D721Med (cell line): ENCODE data around the gene UBAP1.

ENCODE experiments used
- DNase-seq: peaks from one replicate; pipeline ENCODE4 v3.0.0; 2011; ENCODE audit warnings: low spot score; ENCODE audit not compliant: insufficient read length
- FAIRE-seq: peaks from 2 replicates; lab custom pipeline; 2011; peaks lifted over from hg19 to GRCh38; lab: Jason Lieb, UNC
- TF ChIP-seq, protein P1 (sequence below): IDR thresholded peaks from 2 replicates; pipeline ENCODE4 v1.5.1; 2012; ENCODE audit warnings: mild to moderate bottlenecking, control low read depth; ENCODE audit not compliant: insufficient read depth; ENCODE audit errors: missing control alignments

Gene UBAP1

DNA sequence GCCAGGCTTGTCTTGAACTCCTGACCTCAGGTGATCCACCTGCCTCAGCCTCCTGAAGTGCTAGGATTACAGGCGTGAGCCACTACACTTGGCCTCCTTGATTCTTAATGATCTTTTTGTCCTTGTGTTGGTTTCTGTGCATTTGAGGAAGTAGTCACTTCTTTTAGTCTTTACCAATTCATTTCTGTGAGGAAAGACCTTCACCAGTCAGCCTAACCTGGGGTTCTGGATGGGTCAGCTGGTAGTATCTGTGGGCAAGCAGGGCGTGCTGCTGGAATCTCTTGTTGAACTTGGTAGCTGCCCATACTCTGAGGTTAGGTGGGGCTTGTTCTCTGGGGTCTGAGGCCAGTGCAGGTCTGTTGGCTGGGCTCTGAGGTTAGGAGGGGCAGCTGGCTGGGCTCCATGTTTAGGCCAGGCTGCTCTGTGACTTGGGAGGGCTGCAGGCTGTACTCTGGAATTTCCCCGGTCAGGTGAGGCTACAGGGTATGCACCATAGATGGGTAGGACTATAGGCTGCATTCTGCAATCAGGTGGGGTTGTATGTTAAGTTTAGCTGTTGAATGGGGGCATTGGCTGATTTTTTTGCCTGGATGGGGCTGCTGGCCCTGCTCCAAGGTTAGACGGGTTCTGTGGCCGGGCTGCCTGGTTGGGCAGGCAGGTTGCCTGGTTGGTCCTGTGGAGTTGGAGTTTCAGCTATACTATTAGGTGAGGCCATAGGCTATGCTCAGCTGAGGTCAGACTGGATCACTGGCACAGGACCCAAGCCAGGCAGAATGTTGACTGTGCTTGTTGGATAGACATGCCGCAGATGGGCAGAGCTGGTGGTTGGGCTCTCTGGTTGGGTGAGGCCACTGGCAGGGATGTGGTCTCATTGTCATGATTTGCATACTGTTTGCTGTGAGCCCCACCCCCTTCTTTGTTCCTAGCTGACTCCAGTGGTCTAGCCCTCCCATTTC, 19.2 kb downstream of the UBAP1 start:
- DNase-seq, result no peak
- TF ChIP-seq, protein P1, sequence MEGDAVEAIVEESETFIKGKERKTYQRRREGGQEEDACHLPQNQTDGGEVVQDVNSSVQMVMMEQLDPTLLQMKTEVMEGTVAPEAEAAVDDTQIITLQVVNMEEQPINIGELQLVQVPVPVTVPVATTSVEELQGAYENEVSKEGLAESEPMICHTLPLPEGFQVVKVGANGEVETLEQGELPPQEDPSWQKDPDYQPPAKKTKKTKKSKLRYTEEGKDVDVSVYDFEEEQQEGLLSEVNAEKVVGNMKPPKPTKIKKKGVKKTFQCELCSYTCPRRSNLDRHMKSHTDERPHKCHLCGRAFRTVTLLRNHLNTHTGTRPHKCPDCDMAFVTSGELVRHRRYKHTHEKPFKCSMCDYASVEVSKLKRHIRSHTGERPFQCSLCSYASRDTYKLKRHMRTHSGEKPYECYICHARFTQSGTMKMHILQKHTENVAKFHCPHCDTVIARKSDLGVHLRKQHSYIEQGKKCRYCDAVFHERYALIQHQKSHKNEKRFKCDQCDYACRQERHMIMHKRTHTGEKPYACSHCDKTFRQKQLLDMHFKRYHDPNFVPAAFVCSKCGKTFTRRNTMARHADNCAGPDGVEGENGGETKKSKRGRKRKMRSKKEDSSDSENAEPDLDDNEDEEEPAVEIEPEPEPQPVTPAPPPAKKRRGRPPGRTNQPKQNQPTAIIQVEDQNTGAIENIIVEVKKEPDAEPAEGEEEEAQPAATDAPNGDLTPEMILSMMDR, result no peak

DNA sequence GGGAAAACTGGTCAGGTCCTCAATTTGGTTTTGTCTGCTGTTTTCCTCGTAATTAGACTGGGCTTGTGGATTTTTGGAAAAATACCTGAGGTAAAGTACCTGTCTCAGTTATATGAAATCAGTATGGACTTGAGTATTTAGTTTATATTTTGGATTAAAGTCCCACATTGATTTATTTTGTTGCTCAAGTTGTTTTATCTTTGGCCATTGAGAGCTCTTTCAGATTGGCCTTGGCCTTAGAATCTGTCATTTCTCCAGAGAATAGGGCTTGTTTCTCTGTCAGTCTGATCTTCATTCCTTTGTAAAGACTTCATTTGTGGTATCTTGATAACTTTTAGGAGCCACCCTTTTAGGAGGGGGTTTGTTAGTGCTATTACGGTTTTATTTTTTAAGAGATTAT, 21.2 kb downstream of the UBAP1 start:
- TF ChIP-seq, protein P1, result no peak
- FAIRE-seq, result no peak
- DNase-seq, result no peak

More for the DNA sequence above, 19.2 kb downstream of the UBAP1 start:
- no peak for FAIRE-seq

DNA sequence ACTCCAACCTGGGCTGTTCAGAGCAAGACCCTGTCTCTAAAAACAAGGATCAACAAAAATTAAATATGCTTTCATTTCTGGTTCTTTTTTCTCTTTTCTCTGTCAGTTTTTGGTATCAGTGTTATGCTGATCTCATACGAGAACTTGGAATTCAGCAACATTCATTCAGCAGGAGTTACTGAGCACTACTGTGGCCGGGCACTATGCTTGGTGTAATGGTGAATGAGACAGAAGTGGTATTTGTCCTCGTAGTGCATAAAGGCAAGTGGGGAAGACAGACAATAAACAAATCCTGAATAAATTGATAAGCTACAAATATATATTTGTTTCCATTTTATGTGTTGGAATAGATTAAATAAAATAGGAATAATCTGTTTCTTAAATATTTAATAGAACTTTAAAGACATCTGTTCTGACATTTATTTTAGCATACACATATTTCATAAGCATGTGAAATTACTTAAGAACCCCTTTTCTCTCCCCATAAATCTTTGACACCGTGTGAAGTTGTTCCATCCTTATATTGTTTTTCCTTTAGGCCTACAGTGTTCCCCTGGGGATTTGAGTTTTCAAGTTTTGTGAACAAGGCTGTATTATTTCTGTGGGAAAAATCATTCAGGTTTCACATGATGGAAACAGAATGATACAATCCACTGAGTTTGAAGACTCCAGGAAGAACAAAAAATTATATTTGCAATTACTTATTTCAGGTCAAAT, 24.6 kb downstream of the UBAP1 start:
- TF ChIP-seq, protein P1, result no peak
- no peak for FAIRE-seq
- no peak for DNase-seq

DNA sequence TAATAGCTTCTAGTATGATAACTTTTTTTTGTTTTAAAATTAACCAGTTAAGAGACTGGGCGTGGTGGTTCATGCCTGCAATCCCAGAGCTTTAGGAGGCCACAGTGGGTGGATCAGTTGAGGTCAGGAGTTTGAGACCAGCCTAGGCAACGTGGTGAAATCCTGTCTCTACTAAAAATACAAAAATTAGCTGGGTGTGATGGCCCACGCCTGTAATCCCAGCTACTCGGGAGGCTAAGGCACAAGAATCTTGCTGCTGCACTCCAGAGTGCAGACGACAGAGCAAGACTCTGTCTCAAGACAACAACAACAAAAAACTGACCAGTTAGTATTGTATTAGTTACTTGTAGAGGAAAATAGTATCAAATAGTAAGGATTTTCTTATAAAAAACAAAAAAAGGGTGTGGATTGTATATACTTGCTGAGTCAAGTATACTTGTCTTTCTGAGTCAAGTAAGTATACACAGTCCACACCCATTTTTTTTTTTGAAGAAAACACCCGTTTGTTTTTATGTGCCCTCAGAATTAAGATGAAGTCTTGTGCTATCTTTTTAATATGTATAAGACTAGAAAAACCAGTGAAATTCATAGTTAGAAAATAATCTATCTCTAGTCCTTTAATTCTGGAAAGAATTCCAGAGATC, 25.3 kb downstream of the UBAP1 start:
- DNase-seq (no peak), FAIRE-seq (no peak)
- TF ChIP-seq, protein P1, result no peak

DNA sequence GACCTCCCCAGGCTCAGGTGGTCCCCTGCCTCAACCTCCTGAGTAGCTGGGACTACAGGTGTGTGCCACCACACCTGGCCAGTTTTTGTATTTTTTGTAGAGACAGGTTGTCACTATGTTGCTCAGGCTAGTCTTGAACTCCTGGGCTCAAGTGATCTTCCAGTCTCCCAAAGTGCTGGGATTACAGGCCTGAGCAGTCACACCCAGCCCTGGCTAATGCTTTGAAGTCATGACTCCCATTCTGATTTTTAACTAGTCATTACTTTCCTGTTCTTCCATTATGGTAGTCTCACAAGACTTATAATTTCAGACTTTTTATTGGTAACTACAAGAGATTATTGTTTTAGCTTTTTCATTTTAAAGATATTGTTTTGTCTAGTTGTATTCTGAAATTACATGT, 26.3 kb downstream of the UBAP1 start:
- TF ChIP-seq, protein P1, result no peak
- FAIRE-seq, result no peak
- DNase-seq, result no peak

DNA sequence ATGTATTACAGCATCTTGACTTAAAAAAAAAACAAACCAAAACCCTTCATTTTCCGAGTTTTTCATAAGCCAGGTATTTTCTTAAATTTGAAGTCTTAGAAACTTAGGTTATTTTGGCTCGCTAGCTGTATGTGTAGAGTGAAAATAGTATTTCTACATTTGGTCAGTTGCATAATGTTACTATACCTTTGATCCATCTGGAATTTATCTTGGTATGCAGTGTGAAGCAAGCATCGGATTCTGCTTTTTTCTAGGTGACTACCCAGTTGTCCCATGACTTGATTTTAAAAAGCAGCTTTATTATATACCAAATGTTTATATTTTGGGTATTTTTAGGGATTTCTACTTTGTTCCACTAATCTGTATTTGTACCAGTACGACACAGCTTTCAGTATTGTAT, 27.7 kb downstream of the UBAP1 start:
- no peak for DNase-seq
- no peak for FAIRE-seq
- TF ChIP-seq, protein P1, result no peak
